ENCODE data around the gene JADE1.

The JADE1 gene

DNA sequence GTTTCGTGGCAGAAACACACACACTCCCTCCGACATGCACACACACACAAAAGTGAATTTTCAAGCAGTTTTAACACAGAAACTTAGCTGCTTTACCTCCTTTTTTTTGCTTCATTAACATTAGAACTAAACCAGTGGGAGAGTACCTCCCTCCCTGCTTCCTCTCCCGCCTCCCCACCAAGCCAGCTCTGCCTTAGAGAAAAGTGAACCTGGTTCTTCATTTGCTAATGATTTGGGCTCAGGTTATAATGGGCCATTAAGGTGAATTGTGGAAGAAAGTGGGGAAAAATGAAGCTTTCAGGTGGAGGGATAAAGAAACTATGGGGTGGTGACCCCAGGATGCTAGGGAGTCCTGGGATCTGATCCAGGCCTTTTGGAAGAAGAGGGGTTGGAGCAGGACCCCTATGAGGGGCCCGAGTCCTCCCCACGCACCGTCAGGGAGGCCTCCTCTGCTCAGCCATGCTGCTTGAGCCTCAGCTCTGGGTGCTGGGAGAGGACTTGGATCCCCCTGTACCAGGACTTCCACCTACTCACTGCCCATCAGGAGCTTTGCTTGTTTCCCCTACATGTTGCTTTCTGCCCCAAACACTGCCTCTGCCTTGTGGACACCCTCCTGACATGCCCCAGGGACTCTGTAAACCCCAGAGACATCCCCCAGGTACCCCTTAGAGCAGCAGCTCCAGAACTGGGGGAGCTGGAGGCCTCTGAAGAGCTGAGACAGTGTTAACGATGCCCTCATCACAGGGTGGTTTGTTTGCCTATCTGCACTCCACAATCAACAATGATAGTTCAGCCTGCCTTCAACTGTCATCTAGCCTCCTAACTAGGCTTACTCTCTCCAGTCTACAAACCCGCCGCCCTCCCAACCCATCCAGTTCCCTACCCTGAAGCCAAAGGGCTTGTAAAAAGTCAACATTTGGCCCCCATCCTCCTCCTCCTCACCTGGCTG, 6.5 kb upstream of the JADE1 start:
- no peak for DNase-seq (ENCODE audit: low read depth, low spot score)

DNA sequence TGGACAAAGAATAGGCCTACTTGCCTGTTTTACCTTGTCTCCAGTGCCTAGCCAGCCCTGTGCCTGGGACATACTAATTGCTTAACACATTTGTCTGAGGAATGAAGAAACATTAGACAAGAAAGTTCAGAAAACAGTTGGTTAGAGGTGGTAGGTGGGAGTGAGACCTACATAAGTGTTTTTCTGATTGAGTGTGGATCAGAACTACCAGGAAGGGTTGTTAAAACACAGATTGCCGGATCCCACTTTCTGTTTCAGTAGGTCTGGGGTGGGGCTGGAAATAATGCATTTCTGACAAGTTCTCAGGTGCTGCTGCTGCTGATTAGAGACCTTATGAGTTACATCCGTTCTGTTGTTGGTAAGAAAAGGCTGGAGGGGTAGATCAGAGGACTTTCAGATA, 5.7 kb upstream of the JADE1 start:
- DNase-seq (ENCODE audit: low read depth, low spot score) = no peak

More for the DNA sequence above, 6.5 kb upstream of the JADE1 start:
- H3K4me3 ChIP-seq (ENCODE audit: low read length) = no peak overlapping the region

DNA sequence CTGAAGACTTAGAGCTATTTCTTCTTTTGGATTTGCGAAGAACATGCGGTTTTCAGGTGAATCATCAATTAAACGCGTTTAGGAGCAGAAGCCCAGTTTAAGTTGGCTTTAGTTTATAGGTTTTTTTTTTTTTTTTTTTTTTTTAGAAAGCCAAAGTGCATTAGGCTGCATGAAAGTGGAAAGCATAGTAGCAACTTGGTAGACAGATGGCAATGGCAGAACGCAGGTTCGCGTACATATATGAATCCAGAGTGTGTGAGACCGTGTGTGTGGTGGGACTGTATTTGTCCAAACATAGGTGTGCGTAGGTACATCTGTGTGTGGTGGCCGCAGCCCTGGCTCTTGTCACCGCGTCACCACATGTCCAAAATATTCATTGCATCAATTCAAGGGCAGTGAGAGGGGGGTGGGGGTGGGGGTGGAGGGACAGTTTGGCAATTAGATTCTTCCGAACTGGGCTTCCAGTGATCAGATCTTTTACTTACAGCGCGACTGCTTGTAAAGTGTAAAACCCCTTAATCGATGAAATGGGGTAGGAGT, 901 bp downstream of the JADE1 start:
- DNase-seq (ENCODE audit: low read depth, low spot score) = peak; percentile 32
- peak overlapping the region; percentile 90 for H3K4me3 ChIP-seq (ENCODE audit: low read length)

More for the DNA sequence above, 5.7 kb upstream of the JADE1 start:
- H3K4me3 ChIP-seq (ENCODE audit: low read length) = no peak overlapping the region

DNA sequence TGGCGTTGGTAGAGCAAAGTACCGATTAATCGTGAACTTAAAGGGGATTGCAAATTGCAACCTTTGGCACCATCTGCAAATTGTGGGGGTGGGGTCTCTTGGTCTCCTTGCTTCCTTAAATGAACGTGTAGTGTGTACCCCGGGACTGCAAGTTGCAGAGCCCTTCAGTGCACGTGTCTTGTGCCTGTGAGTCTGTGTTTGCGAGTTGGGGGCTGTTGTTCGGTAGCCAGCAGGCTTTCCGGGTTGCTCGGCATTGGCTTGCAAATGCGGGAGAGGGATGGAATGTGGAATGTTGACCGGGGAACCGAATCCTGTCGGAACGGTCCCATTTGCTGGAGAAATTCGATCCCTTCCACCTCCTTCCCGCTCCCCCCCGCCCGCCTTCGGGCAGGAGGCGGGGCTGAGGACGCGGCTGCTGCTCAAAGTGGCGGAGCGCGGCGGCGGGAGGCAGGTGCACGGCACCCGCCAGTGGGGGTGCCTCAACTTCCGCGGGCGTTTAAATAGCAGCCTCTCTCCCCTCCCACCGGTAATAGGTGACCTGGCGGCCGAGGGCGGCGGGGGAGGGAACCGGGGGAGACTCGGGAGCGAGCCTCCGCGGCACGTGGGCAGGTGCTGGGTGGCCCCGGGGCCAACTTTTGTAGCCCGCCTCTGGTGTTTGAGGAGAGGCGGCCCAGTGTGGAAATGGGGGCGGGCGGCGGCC, 1.5 kb downstream of the JADE1 start:
- H3K4me3 ChIP-seq (ENCODE audit: low read length) = peak overlapping the region; percentile 90
- DNase-seq (ENCODE audit: low read depth, low spot score) = peak; percentile 87

DNA sequence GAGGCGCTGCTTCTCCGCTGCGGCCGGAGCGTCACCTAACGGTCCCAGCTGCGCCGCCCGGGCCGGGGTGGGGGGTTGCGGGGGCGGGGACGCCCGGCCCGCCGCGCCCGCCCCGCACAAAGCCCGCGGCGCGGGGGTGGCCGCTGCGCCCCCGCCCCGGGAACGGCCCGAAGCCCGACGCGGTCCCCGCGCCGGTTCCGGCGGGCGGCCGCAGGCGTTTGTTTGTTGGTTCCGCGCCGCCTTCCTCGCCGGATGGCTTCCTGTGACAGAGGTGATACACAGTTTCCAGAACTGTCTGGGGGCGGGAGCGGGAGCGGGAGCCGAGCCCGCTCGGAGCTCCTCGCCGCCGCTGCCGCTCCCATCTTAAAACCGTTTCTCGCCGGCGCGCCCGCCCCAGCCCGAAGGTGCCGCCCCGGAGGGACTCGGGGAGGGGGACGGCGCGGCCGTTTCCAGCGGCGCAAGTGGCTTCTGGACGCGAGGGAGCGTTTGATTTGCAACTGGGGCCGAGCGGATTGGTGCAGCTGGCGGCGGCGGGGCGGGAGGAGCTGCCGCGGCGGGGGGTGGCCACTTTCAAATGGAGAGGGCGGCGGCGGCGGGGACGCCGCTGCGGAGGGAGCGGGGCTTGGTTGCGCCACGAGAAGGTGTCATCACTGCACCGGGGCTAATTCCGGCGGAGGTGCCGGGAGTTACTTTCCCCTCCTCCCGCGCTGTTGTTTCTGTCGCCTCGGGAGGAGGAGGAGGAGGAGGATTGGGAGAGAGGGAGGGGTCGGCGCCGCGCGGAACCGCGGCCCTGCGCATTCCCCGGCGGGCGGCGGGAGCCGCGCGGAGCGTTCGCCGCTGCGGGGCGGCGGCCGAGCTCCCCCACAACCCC, 2.3 kb downstream of the JADE1 start:
- DNase-seq (ENCODE audit: low read depth, low spot score) = peak; percentile 87
- H3K4me3 ChIP-seq (ENCODE audit: low read length) = peak overlapping the region; percentile 90

DNA sequence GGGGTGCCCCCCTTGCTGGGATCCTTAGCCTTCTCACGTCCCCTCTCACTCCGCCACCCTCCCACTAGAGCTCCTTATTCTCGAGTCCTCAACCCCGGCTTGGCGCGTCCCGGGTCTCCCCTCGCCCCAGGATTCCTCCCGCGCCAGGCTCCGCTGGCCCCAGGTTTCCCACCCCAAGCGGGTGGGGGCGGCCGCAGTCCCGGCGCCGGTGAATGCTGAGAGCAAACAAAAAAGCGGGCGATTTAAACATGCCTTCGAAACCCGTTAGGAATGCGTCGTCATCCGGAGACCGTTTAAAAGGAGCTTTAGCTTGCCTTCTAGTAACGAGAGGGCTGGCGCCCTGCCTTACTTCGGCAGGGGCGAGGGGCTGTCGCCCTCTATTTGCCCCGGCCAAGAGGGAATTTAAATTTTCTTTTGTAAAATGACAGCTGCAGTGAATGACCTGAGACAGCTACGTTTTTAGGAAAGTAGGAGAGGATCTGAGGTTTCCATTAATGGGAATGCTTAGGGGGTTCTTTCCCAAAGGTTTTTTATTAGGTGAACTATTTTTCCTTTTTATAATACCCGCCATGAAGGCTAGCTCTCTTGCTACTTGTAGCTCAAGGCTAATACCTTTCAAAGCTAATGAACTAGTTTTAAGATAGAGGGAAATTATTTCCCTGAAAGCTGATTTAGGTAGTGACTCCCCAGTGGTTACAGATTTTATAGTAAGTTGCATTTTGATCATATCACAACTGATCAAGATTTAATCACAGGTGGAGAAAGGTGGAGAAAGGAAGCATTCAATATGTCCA, 3.1 kb downstream of the JADE1 start:
- peak overlapping the region; percentile 90 for H3K4me3 ChIP-seq (ENCODE audit: low read length)
- DNase-seq (ENCODE audit: low read depth, low spot score) = peak; percentile 61

DNA sequence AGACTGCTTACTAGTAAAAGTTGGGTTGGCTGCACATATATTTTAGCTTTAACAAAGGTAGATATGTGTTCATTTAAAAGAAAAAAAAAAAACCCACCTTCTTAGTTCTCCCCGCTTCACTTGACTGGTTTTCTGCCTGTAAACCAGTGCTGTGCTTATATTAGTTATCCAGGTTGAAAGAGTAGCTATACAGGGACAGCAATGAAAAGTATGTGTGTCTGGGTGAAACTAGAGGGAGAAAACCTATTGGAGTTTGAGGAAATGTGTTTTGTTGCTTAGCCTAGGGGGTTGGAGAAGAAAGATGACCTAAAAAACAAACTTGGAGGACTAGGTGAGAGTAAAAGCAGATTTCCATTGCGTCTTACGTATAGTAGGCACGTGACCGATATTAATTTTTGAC, 4.5 kb downstream of the JADE1 start:
- DNase-seq (ENCODE audit: low read depth, low spot score) = no peak
- no peak overlapping the region for H3K4me3 ChIP-seq (ENCODE audit: low read length)

DNA sequence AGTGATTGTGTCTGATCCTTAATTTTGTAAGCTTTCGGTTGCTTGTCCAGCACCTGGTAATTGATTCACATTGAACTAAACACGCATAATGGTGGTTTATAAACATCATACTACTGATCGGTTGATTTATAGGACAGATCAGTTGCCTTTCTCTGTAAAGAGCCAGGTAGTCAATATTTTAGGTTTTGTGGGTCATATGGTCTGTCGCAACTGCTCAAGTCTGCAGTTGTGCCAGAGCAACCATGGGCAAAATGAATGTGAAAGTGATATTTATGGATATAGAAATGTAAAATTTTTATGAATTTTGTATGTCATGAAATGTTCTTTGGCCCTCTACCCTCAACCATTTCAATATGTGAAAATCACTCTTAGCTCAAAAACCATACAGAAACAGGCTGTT, 8.9 kb downstream of the JADE1 start:
- no peak for DNase-seq (ENCODE audit: low read depth, low spot score)
- no peak overlapping the region for H3K4me3 ChIP-seq (ENCODE audit: low read length)

DNA sequence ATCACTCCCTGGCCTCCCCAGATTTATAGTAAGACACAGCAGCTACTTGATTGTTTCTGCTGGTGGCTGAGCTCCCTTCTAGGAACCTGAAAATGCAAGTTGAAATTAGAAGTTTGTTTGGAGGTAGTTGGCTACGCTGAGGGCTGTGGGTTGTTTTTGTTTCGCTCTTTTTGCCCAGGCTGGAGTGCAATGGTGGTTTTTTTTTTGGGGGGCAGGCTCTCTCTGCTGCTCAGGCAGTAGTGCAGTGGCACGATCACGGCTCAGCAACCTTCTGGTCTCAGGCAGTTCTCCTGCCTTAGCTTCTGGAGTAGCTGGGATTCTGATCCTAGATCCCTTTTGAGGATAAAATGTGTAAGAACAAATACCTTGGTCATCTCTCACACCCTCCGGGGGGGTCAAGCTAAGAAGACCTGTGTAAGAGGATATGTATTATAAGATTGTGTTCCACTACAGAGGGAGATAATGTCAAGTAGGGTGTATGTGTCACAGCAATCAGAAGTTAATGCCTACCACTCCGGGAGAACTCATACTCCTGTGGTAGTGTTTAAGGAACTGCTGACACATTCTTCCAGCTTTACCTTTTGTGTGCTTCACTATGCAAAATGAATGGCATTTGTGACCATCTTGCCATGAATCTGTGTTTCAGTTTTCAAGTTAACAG, 9.7 kb downstream of the JADE1 start:
- H3K4me3 ChIP-seq (ENCODE audit: low read length) = no peak overlapping the region
- DNase-seq (ENCODE audit: low read depth, low spot score) = no peak

DNA sequence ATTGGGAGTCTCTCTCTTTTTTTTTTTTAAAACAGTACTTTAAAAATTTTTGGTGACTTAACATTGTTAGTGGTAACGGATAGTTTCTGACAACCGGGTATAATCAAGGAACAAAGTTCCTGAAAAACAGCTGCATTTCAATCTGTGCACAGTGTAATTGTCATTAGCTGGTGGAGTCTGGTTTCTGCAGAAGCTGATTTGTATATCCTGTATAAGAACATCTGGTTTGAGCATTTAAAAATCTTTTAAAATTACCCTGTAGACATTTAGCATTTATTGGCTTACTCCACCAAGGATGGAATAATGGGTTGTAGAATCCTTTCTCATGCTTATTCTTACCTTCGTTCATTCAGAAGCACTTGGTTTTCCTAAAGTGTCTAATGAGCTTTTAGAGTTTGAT, 11.2 kb downstream of the JADE1 start:
- no peak overlapping the region for H3K4me3 ChIP-seq (ENCODE audit: low read length)
- no peak for DNase-seq (ENCODE audit: low read depth, low spot score)

DNA sequence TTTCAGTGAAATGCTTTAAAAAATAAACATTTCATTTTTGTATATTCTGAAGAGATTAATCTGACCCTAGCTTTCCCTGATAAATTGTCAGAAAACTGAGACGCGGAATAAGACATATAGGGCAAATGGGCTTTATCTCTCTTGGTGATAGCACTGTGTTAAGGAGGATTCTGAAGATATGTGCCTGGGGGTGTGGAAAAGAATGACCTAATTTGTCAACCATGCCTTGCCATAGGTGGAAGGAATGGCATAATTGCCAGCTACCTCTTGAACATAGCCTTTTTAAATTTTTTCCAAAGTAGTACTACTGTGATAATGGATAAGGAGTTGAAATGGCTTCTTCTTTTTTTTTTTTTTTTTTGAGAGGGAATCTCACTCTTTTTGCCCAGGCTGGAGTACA, 11.7 kb downstream of the JADE1 start:
- no peak overlapping the region for H3K4me3 ChIP-seq (ENCODE audit: low read length)
- no peak for DNase-seq (ENCODE audit: low read depth, low spot score)

DNA sequence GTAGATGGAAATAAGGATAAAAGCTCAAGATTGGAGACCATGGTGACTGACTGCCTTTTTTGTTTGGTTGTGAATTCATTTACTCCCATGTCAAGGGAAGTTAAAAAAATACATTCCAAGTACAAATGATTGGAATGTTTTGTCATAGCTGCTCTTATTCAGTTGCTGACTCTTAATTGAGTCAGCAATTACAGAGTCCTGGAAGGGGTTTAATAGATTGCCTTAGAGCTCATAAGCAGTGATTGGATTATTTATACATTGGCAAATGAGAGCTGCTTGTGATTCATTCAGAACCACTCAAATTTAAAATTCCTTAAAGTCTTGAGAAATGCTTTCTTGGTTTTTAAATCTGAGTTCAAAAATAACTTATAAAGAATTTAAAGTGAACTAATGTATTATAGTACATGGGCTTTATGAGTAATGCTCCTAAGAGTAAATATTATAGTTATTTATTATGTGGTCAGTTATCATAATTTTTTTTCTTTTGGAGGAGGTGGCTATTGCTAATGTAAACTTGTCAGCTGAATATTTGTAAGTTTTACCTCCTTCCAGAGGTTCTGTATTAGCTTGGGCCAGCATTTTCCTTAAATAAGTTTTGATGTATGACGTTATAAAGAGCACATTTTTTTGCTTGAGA, 13.6 kb downstream of the JADE1 start:
- no peak for DNase-seq (ENCODE audit: low read depth, low spot score)
- no peak overlapping the region for H3K4me3 ChIP-seq (ENCODE audit: low read length)

DNA sequence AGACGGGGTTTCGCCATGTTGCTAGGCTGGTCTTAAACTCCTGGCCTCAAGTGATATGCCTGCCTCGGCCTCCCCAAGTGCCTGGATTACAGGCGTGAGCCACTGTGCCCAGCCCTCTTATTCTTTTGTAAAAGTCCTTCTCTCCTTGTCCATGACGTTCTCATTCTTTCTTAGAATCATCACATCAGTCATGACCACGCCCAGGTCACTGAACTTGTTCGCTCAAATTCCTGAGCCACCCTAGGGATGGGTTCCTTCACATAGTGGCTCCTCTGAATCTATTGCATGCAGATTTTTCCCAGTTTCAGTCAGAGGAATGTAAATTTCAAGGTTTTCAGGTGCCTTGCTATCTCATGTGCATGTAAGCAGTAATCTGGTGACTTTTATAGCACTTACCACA, 15.7 kb downstream of the JADE1 start:
- no peak for DNase-seq (ENCODE audit: low read depth, low spot score)
- no peak overlapping the region for H3K4me3 ChIP-seq (ENCODE audit: low read length)

DNA sequence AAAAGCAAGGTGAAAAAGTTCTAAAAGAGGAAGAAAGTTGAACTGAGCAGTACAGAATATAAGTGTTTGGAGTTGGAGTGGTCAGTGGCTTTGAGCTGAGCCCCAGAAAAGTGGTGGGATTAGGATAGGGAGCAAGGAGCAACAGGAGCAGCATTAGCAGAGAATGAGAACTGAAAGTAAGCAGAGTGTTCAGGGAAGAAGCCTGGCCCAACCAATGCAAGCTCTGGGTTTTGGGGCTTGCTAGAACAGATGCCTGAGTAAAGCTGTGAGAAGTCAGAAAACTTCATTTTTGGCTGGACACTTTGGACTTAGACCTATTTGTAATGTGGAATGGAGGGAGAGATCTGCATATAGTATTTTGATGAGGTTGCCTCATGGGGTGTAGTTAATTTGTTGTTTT, 17.8 kb downstream of the JADE1 start:
- DNase-seq (ENCODE audit: low read depth, low spot score) = no peak
- no peak overlapping the region for H3K4me3 ChIP-seq (ENCODE audit: low read length)

DNA sequence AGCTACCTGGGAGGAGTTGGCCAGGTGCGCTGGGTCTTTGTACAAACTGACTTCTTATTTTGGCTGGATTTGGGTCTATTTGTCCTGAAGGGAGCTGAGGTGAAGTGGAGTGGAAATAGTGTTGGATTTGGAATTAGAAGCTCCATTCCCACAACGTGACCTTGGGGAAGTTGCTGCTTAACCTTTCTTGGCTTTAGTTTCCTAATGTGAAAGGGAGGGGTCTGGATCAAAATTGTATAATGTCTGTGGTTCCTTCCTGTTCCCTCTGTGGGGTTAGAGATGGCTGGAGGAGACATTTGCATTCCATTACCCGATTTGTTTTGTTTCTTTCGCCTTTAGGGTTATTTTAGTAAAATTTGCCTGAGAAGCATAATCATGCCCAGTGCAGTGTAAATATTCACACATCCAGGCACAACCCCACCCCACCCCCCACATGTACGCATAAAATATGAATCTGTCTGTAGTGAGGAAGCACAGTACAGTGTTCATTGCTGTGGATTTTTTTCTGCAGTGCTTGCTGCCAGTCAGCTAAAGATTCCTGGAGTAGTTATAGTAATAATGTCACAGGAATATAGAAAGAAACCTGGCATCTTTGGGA, 21.5 kb downstream of the JADE1 start:
- no peak for DNase-seq (ENCODE audit: low read depth, low spot score)
- no peak overlapping the region for H3K4me3 ChIP-seq (ENCODE audit: low read length)

DNA sequence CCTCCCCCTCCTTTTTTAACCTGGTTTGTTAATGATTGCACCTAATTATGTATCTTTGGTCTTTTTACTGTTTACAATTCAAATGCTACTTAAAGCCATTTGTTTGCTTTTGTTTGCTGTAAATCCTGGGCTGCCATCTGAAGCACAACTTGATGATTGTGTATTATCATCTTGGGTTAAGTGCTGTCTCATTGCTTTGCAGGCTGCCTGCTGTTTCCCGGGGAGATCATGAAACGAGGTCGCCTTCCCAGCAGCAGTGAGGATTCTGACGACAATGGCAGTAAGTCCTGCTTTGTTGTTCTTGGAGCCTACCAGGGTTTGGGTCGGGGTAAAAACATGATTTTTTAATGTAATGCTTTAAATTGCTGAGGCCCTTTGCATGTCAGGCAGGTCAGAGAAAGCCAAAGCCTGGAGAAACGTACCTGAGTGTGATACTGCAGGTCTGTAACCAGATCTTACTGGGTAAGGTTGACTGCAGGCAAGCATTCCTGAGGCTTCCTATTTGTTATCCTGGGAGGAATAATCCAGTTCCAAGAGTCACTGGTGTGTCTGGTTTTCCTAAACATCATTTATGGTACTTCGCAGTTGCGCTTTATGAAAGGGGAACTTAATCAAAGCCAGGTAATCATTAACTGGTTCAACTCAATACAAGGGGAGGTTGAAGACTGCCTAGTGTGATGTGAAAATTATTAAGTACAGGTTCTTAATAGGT, 22.2 kb downstream of the JADE1 start:
- H3K4me3 ChIP-seq (ENCODE audit: low read length) = no peak overlapping the region
- no peak for DNase-seq (ENCODE audit: low read depth, low spot score)

DNA sequence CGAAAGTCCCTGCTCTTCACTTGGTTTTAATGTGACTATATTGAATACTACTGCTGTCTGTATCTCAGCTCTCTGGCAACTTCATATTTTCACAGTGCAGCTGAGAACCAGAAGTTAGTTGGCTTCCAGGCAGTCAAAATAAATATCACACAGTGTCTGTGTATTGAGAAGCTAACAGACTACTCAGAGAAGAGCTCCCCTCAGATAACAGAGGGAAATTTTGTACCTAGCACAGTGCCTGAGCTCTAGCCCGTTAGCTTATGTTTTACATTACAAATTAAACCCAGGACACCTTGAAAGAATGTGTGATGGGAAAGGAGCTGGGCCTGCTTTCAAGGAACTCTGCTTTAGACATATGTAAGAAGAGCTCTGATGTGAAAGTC, 22.7 kb downstream of the JADE1 start:
- no peak for DNase-seq (ENCODE audit: low read depth, low spot score)
- no peak overlapping the region for H3K4me3 ChIP-seq (ENCODE audit: low read length)

All from Jurkat, Clone E6-1 (cell line).